GM21528 (cell line): ENCODE data around the gene PLCB2.

Source experiments
- ATAC-seq: cut with Tn5 transposase; IDR thresholded peaks from one replicate; pipeline ENCODE4 v1.9.1; 2021; ENCODE audit warnings: mild to moderate bottlenecking, moderate library complexity; ENCODE audit not compliant: unreplicated experiment, low FRiP score

Gene PLCB2

GRCh38 chr15:40286794-40287193, 20.9 kb downstream of the PLCB2 start:
- ATAC-seq: no peak

GRCh38 chr15:40286061-40286532, 21.6 kb downstream of the PLCB2 start:
- ATAC-seq: no peak

- ATAC-seq: no peak
Measured at GRCh38 chr15:40285554-40286011, 22.2 kb downstream of the PLCB2 start.

- ATAC-seq: no peak
Measured at GRCh38 chr15:40285151-40285550, 22.6 kb downstream of the PLCB2 start.

- no peak for ATAC-seq
Measured at GRCh38 chr15:40283615-40284300, 24.0 kb downstream of the PLCB2 start.

GRCh38 chr15:40282869-40283614, 24.7 kb downstream of the PLCB2 start, which contains the start of gene ANKRD63:
ANKRD63 (minus strand) TSS chr15:40283064; CDS start chr15:40282586, 478 bp downstream.
- ATAC-seq: no peak

- no peak for ATAC-seq
Measured at GRCh38 chr15:40282147-40282868, 25.4 kb downstream of the PLCB2 start.

GRCh38 chr15:40281801-40282146, 26.0 kb downstream of the PLCB2 start:
- no peak for ATAC-seq

GRCh38 chr15:40281057-40281800, 26.5 kb downstream of the PLCB2 start:
- ATAC-seq: no peak

- ATAC-seq: no peak
Measured at GRCh38 chr15:40280260-40281056, 27.3 kb downstream of the PLCB2 start.

- no peak for ATAC-seq
Measured at GRCh38 chr15:40279437-40280141, 28.1 kb downstream of the PLCB2 start.

- no peak for ATAC-seq
Measured at GRCh38 chr15:40278026-40278425, 29.7 kb downstream of the PLCB2 start.

- ATAC-seq: no peak
Measured at GRCh38 chr15:40277471-40277870, 30.3 kb downstream of the PLCB2 start.

- ATAC-seq: no peak
Measured at GRCh38 chr15:40276927-40277326, 30.8 kb downstream of the PLCB2 start.

GRCh38 chr15:40275954-40276353, 31.8 kb downstream of the PLCB2 start:
- no peak for ATAC-seq

GRCh38 chr15:40275523-40275922, 32.2 kb downstream of the PLCB2 start:
- ATAC-seq: no peak

GRCh38 chr15:40274350-40275274, 33.1 kb downstream of the PLCB2 start:
- no peak for ATAC-seq

GRCh38 chr15:40273428-40273827, 34.3 kb downstream of the PLCB2 start:
- ATAC-seq: no peak
